ENCODE results near the gene RAI14.

DNA sequence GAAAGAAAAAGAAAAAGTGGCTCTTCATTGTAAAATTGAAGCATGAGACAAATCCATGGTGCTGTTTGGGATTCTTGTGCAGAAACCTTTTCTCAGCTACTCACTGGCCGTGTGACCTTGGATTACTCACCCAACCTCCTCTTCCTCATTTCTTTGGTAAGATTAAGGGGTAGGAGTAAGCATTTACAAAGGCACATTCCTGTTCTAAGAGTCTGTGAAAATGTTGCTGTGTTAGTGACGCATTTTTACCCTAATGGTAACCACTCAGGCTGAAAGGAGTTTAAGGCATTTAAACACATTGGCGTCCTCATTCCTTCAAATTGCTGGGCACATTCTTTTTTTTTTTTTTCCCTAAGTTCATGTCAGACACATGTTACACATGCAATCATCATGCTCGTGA, 4.3 kb downstream of the RAI14 start:
- no peak for TF ChIP-seq POLR2AphosphoS5 (IDR thresholded peaks at IDR 0.05; ENCODE audit: low read depth, low read length)
- TF ChIP-seq, protein P1, sequence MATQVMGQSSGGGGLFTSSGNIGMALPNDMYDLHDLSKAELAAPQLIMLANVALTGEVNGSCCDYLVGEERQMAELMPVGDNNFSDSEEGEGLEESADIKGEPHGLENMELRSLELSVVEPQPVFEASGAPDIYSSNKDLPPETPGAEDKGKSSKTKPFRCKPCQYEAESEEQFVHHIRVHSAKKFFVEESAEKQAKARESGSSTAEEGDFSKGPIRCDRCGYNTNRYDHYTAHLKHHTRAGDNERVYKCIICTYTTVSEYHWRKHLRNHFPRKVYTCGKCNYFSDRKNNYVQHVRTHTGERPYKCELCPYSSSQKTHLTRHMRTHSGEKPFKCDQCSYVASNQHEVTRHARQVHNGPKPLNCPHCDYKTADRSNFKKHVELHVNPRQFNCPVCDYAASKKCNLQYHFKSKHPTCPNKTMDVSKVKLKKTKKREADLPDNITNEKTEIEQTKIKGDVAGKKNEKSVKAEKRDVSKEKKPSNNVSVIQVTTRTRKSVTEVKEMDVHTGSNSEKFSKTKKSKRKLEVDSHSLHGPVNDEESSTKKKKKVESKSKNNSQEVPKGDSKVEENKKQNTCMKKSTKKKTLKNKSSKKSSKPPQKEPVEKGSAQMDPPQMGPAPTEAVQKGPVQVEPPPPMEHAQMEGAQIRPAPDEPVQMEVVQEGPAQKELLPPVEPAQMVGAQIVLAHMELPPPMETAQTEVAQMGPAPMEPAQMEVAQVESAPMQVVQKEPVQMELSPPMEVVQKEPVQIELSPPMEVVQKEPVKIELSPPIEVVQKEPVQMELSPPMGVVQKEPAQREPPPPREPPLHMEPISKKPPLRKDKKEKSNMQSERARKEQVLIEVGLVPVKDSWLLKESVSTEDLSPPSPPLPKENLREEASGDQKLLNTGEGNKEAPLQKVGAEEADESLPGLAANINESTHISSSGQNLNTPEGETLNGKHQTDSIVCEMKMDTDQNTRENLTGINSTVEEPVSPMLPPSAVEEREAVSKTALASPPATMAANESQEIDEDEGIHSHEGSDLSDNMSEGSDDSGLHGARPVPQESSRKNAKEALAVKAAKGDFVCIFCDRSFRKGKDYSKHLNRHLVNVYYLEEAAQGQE (IDR thresholded peaks at IDR 0.05; ENCODE audit: insufficient read depth in 1 of 2, low read depth in 2 of 2, low read length in 2 of 2), result no peak

Measured in PFSK-1 (cell line).